ENCODE measurements around the gene RALGPS1. TPM values are rescaled to one million over a fixed set of nuclear protein-coding genes. Genes with fewer than 3 reads are reported as not detected.

The RALGPS1 gene
- polyA plus RNA-seq, 4 donors: 21.1 to 28.1 (median 24.0) TPM

DNA sequence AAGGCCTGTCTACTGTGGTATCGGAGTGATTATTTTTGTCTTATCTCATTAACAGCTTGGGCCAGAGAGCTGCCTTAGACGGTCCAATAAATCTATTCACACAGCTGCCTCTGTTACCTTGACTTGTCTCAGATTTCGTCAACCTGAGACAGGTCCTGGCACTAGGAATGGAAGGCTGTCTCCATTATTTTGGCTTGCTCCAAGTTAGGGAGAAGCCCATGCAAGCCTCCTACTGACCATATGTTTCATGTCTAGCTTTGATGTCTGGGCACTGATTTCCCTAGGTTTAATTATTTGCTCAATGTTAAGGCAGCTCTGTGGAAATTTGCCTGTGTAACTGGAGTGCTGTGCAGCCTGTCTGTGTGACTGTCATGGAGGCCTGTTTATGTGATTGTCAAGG is 12.4 kb upstream of the RALGPS1 start:
- no peak for DNase-seq (ENCODE audit: low read depth in 4 of 4, low spot score in 3 of 4)

DNA sequence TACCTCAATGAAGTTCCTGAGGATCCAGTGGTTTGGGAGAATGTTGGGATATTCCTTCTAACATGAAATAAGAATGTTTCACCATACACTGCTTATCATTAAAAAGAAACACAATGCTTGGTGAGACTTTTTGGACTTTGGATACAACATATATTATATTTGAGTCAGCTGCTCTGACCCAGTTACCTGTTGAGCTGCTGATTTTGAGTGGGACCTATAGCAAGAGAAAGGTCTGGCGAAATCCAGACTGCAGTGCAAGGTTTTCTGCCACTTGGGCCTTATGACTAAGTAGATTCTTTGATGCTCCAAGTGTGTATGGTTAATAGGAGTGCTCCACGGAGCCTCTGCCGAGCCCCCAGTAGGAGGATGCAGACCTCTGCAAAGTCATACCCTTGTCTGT is 10.0 kb upstream of the RALGPS1 start:
- no peak for DNase-seq (ENCODE audit: low read depth in 4 of 4, low spot score in 3 of 4)

DNA sequence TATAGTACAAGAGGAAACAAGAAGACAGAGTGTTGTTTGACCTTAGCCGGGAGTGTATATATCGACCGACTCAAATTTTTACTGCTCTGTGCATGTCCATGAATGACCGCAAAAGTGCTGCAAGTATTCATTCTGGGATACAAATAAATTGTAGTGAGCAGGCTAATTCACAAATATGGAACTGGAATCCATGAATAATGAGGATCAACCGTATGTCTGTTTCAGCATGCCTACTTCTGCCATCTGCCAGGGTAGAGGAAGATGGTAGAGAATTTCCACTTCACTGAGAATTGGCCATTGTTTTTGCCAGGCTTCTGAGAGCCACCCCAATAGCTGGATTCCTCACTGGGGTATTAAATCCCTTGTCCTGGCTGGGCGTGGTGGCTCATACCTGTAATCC is 8.5 kb upstream of the RALGPS1 start:
- DNase-seq (ENCODE audit: low read depth in 4 of 4, low spot score in 3 of 4): no peak

DNA sequence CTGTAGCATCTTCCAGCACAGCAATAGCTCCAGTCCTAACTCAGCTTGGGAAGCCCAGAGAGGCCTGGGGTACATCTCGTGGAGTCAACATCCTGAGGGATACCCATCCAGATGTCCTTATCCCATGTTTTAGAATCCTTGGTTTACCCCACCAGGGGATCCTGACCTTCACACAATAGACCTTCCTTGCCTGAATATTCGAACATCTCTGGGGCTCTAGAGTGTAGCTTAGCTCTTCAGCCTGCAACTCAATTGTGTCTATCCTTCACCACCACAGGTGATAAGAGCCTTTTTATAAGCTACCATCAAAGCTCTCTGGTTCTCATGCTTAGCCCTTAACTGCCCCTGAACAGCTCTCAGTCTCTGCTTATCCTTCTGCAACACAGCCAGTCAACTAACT is 7.5 kb upstream of the RALGPS1 start:
- DNase-seq (ENCODE audit: low read depth in 4 of 4, low spot score in 3 of 4): no peak

DNA sequence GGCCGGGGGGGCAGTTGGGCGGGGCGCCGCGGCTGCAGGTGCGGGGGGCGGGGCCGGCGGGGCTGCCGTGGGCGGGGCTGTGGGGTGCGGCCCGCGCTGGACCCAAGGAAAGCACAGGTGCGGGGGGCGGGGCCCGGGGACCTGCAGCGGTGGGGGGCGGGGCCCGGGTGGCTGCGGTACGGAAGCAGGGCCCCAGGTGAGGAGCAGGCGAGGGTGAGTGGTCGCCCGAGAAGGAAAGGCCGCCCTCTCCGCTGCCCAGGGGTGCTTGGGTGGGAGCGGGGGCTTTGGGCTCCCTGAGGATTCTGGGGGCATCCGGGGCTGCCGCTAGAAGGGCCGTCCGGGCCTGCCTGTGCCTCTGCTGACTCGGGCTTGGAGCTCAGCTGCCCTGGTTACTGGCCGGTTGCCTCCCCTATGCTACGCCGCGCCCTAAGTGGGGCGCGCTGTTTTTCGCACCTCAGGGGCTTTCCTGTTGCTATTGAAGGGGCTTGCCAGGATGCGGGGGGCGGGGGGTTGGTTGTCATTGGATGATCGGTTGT is 767 bp downstream of the RALGPS1 start:
- no peak for DNase-seq (ENCODE audit: low read depth in 4 of 4, low spot score in 3 of 4)

DNA sequence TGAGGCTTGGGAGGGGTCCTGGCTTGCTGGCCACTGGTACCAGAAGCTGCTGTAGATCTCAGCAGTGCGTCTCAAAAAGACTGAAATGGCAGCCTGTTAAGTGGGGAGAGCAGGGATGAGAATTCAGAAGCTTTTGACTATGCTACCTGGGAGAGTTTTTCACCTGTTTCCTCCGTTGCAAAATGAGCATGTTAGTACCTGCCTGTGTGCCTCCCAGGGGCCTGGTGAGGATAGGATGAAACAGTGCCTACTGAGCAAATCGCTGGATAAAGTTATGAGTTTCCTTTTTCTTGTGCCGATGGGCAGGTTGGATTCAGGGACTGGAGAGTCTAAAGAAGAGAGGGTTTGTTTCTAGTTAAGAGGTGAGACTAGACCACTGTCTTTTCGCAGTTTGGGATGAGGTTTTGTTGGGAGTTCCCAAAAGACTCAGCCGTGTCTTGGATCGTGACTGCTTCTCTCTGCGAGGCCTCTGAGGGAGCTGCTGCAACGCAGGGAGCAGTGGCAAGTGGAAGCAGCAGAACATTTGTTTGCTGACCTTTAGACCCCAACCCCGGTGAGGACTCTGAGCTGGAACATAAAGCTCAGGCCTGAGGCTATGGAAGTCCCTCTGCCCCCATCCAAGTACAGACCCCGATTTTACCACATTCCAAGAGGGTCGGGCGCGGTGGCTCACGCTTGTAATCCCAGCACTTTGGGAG is 1.4 kb downstream of the RALGPS1 start:
- no peak for DNase-seq (ENCODE audit: low read depth in 4 of 4, low spot score in 3 of 4)

DNA sequence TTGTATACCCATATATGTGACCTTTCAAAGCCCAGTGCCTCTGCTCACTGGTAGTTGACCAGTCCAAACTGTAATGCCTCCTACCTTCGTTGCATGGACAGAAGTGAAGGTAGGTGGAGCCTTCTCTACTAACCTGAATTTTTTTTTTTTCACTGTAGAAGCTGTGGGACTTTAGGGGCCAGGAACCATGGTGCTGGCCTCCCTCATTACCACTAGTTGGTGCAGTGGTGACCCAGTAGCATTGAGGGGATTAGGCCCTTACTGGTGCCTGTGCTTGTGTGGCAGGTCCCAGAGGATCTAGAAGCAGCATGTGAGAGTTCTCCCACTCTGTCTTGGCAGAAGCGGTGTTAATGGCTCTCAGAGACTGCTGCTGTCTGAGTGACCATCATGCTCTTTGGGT is 2.3 kb downstream of the RALGPS1 start:
- no peak for DNase-seq (ENCODE audit: low read depth in 4 of 4, low spot score in 3 of 4)

DNA sequence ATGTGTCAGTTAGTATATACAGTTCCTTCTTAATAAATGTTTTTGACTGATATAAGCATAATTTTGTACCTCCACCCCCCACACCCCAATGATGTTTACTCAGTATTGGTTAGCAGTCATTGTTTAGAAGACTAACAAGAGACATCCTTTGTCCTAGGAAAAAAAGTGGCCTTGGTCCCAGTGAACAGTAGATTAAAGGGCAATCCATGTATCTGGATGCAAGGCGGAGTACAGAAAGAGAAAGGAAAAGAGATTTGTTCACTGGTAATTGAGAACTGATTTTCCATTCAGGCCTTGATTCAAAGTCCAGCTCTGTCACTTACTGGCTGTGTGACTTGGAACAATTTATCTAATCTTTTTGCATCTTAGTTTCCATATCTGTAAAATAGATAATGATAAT is 4.6 kb downstream of the RALGPS1 start:
- no peak for DNase-seq (ENCODE audit: low read depth in 4 of 4, low spot score in 3 of 4)

DNA sequence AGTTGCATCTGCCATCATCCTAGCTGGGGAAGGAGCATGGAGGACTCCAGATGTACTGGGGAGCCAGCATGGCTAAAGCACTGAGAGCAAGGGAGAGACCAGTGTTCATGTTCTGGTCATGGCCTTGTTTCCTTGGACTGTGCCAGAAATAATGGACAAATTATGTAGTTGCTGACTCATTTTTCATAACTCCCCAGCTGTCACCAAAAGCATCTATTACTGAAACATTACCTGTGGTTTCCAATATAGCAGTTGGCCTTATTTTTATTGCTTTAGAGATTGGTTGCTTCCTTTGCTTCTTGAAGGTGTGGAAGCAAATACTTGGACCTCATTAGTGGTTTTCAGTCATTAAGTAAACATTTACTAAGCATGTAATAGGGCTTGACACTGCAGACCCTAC is 11.3 kb downstream of the RALGPS1 start:
- DNase-seq (ENCODE audit: low read depth in 4 of 4, low spot score in 3 of 4): no peak

DNA sequence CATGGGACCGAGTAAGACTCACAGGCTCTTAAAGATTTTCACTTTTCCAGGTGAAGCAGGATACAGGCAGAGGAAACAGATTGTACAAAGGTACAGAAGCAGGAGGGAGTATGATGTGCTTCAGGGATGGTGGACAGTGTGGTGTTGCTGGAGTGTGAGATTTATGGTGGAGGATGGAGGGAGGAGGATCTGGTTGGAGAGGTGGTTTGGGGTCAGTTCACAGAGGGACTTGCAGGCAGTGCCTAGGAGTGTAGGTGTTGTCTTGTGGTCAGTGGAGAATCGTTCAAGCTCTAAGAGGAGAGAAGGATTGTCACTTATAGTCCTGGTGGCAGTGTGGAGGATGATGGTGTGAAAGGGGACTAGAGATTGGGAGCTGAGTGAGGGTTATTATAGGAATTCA is 11.8 kb downstream of the RALGPS1 start:
- DNase-seq (ENCODE audit: low read depth in 4 of 4, low spot score in 3 of 4): no peak

DNA sequence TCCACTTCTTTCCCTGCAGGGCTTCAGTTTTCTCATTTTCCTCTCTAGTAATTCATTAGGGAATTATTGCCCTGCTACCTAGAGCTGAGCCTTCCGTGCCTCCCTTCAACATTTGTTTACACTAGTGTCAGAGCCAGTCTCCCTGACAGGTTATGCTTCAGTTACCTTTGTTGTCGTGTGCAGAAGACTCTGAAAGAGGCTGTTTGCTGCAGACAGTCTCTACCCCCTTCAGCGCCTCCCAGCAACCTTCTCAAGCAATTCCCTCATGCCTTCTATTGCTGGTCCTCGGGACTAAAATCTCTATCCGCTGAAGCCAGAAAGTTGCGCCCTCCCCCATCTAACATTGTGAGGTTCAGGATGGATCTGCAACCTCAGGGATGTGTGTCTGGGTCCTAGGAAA is 12.8 kb downstream of the RALGPS1 start:
- peak in 1 of 4 donors; percentile 67 for DNase-seq (ENCODE audit: low read depth in 4 of 4, low spot score in 3 of 4)

DNA sequence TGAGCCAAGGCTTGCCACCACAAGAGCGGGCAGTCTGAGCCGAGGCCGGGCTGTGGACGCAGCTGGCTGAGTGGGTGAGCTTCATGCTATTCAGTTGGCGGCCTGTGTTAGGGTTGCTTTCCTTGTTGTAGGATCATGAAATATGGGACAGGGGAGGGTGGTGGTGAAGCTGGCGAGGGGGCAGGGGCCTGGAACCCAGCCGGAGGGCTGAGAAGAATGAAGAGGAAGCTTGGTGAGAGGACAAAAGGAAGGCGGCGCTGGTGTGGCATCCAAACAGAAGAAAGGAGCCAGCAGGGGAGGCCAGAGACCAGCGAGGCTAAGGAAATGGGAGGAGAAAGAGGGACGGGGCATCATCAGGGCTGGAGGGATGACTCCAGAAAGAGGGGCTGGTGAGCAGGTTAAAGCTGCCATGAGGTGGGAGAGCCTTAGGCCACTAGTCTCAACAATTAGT is 18.3 kb downstream of the RALGPS1 start:
- no peak for DNase-seq (ENCODE audit: low read depth in 4 of 4, low spot score in 3 of 4)

DNA sequence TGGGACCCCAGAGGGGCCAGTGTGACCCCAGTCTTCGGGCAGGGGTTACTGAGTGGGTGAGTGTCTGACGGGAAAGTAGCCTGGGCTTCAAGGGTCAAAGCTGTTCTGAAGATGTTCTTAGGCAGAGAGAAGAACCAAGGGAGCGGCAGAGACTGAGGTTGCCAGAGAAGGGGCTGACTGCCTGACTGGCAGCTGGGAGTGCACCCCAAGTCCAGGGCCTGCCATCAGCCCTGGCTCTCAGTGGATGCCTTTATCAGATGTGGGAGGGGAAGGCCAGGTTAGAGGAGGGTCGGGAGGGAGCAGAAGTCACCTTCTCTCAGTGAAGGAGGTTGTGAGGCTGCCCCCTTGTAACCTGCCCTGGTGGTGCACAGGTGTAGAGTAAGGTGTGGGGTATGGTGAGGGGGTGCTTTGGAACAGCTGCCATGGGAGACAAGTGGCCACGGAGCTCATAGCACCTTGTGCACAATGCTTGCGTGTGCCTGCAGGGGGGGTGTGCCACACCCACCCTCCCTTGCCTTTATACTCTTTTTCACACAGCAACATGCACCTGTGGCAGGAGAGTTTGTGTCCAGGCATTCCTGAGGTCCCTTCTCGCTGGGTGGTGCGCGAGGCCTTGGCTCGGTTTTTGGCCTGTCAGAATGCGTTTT is 18.9 kb downstream of the RALGPS1 start:
- no peak for DNase-seq (ENCODE audit: low read depth in 4 of 4, low spot score in 3 of 4)

DNA sequence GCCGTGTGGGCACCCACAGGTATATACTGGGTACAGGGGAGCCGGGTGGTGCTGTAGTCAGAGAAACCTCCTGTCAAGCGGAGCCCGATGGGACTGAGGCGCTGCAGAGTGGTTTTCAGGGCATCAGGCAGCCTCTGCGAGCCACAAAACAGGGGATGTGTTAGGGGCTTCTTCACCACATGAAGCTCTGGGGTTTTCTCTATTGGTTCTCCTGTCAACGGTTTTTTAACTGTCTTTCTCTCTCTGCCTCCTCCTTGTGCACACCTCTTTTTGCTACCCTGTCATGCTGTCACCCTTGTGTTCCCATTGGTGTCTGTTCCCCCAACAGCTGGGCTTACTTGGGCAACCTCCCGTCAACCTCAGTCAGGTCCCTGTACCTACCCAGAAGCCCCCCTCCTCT is 19.9 kb downstream of the RALGPS1 start:
- DNase-seq (ENCODE audit: low read depth in 4 of 4, low spot score in 3 of 4): no peak

DNA sequence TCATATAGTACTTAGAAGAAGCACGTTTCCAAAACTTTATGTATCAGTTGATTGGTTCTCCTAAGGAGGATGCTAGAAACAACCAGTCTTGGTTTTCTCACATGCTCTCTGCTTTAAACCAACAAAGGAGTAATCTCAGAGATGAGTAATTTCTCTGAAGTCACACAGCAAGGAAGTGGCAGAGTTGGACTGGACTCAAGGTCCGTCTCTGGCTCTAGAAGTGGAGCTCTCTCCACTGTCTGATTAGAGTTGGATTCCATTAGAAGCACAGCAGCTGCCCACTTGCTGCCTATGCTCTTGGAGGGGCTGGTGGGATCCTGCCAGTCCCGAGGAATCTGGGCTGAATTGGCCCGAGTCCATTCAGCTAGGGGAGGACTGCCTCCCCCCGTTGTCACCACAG is 21.0 kb downstream of the RALGPS1 start:
- no peak for DNase-seq (ENCODE audit: low read depth in 4 of 4, low spot score in 3 of 4)

DNA sequence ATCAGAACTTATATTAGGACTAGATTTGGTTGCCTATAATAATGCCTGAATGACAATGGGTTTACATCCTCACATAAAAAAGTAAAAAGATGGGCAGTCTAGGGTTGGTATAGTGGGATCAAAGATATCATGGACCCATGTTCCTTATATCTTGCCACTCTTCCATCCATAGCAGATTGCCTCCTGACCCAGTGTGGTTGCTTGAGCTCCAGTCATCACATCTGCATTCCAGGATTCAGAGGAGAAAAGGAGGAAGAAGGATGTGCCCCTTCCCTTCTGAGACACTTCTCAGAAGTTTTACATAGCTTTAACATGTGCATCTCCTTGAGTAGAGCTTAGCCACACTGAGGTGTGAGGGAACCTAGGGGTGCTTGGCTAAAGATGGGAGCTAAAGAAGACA is 22.9 kb downstream of the RALGPS1 start:
- no peak for DNase-seq (ENCODE audit: low read depth in 4 of 4, low spot score in 3 of 4)

DNA sequence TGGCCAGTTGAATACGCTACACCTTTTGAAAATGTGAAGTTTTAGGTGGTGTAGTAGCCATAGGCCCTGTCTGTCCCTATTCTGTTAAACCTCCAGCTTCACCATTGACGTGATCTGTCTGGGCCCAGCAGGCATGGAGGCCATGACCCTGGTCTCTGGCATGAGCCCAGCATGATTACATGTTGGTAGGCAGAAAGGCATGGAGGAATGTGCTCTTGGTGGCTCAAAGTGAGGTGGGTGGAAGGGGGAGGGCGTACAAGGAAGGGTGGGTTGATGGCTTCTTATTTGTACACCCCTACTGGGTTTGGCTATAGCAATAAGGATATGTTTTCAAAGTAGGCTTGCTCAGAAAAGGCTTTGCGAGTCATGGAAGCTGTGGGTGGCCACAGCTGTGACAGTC is 23.7 kb downstream of the RALGPS1 start:
- DNase-seq (ENCODE audit: low read depth in 4 of 4, low spot score in 3 of 4): no peak

DNA sequence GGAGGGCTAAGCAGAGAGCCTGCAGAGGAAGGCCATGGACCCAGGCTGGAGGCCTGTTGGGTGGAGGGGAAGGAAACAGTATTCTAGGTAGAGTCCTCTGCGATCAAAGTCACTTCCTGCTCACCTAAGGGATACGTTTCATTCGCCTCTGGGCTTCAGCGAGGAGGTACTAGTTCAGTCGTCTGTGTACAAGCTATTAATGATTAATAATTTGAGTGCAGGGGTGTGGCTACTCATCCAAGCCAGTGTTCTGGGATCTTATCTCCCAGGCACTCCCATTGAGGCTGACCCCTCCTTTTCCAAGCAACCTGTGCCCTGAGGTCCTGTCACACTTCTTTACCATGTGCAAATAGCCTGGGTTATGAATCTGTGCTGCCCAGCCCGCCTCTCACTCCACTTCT is 25.2 kb downstream of the RALGPS1 start:
- DNase-seq (ENCODE audit: low read depth in 4 of 4, low spot score in 3 of 4): no peak

DNA sequence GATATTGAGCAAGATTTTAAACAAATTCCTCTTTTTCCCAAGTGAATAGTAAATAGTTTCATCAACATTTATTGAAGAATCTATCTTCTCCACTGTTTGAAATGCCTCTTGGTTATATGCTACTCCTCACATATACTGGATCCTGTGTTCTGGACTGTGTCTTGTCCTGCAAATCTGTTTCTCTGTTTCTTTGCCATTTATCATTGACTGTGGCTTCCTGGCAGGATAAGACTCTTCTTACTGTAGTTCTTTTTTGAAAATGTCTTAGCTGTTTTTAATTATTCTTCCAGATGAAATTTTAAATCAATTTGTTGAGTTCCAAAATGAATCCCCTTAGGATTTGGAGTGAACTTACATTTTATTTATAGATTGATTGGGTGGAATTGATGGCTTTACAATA is 27.8 kb downstream of the RALGPS1 start:
- DNase-seq (ENCODE audit: low read depth in 4 of 4, low spot score in 3 of 4): no peak

DNA sequence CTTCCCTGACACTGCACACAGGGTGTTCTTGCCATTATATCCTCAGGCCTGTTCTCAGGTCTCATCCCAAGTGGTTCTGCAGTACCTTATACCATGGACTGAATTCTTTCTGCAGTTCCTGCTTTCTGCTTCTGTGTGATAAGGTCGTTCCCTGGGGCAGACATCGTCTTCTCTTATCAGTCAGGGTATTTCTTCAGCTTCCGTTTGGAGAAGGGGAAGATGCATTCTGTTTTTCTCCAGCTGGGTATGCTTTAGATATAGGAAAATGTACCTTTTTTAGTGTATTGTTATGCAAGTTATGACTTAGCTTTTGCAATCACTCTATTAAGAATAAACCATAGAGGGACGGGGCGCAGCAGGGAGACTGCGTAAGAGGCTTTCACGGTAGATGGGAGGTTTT is 31.1 kb downstream of the RALGPS1 start:
- no peak for DNase-seq (ENCODE audit: low read depth in 4 of 4, low spot score in 3 of 4)

DNA sequence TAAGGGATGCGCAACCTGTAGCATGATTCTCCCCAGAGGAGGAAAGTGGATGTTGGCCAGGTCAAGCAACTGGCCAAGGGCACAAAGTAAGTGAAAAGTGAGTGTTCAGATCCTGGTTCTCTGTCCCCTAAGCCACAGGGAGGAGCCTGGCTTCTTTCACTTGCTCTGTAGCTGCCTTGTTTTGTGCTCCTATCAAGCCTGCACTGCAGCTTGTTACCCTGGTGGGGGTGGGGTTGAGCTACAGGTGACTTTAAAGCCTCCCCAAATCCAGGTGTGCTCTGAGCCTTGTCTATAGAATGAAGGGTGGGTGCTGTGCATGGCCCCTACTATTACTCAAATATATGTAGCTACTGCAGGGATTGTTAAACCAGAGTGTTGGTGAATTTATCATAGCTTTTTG is 32.9 kb downstream of the RALGPS1 start:
- no peak for DNase-seq (ENCODE audit: low read depth in 4 of 4, low spot score in 3 of 4)

DNA sequence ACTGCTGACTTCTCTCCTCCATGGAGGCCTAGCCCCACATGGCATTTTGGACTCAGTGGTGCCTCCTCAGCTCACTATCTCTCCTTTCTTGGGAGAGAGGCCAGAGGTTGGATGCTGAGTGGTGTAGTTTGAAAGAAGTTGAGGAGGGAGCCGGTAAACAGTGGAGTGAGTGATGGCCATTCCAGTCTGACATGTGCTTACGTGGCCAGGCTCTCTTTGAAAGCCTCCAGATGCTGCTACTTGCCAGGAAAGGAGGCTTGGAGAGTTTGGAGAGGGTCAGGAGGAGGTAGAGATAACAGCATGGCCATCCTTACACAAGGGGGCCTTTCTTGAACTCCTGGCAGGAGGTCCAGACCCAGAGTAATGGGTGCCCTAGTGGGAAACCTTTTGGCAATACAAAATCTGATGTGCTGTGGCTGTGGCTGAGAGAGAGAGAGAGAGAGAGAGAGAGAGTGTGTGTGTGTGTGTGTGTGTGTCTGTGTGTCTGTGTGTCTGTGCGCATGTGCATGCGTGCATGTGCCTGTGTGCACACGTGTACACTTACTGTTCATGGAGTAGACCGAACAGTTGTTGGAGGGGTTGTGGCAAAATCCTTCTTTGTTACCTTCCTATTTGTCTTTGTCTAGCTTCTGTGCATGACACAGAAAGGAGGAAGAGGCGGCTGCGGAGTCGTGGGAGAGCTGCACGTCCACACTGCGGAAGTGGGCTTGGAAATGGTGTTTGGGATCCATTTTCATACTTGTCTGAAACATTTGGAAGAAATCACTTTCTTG is 37.8 kb downstream of the RALGPS1 start:
- DNase-seq (ENCODE audit: low read depth in 4 of 4, low spot score in 3 of 4): no peak

Data from right renal pelvis (tissue), 4 donors.